HCT116 (cell line): ENCODE results near the gene KCNK1. TPM values are rescaled to one million over a fixed set of nuclear protein-coding genes. Genes with fewer than 3 reads are reported as not detected.

Experiments
- ATAC-seq: fragments of 200-7000 bp; cut with Tn5 transposase; 2 replicates; pipeline ENCODE4 v1.9.1; 2020; ENCODE audit warnings: mild to moderate bottlenecking, moderate library complexity
- BruUV-seq: library from RNA; stranded (reverse); fragments of 400-500 nt; replicated peaks from 2 replicates; lab custom pipeline; 2021; lab: Mats Ljungman, UMichigan
- CTCF ChIA-PET: fragments of 300-600 bp; sonication (Branson Sonifier 250); formaldehyde crosslinking; loops from one replicate; lab custom pipeline; 2021; ENCODE audit warnings: antibody characterized with exemption; lab: Charles Lee
- POLR2A ChIA-PET: fragments of 300-600, 350-600 bp; sonication (Branson Sonifier 250); formaldehyde crosslinking; loops from one replicate; lab custom pipeline; 2021; ENCODE audit warnings: antibody characterized with exemption; lab: Charles Lee
- RAD21 ChIA-PET, 2 experiments: fragments of 300-600 bp; sonication (Branson Sonifier 250); formaldehyde crosslinking; loops; one replicate each; lab custom pipeline; 2023; ENCODE audit warnings: low total read pairs in 2 of 2; ENCODE audit not compliant: uncharacterized antibody in 2 of 2, unreplicated experiment in 2 of 2, low non-redundant PET in 1 of 2; lab: Charles Lee
- DNase-seq: peaks from one replicate; pipeline ENCODE4 v3.0.0-alpha.2; 2010; ENCODE audit warnings: low read depth, low spot score
- H2AFZ ChIP-seq: fragments of 200-600 bp; shearing (Covaris generic), sonication (generic); 2 replicates; pipeline ENCODE4 v1.6.1; 2017; ENCODE audit warnings: low read depth, mixed run types, mixed read lengths, antibody characterized with exemption, low read length; ENCODE audit not compliant: poor library complexity, severe bottlenecking
- H3K27ac ChIP-seq: 2 replicates; pipeline ENCODE4 v1.5.1; 2012; ENCODE audit warnings: low read depth, low read length
- H3K27me3 ChIP-seq: fragments of 200-600 bp; sonication (generic); 2 replicates; pipeline ENCODE4 v1.6.1; 2016; ENCODE audit warnings: mixed run types, low read length, mixed read lengths; ENCODE audit not compliant: insufficient read depth
- H3K36me3 ChIP-seq, 2 experiments: fragments of 200-500 bp in 1 of 2; fragments of 200-600 bp in 1 of 2; sonication (Bioruptor generic) in 1 of 2; sonication (generic) in 1 of 2; 2 replicates each; pipeline versions ENCODE4 v1.5.1 to v1.6.1; 2014 to 2016; ENCODE audit warnings: low read length in 2 of 2, inconsistent platforms in 1 of 2, mixed read lengths in 1 of 2, mixed run types in 1 of 2; ENCODE audit not compliant: insufficient read depth in 2 of 2, control insufficient read depth in 1 of 2
- H3K4me1 ChIP-seq, 2 experiments: fragments of 200-600 bp in 1 of 2; sonication (generic) in 1 of 2; 2 replicates each; pipeline versions ENCODE4 v1.5.1 to v1.6.1; 2012 to 2017; ENCODE audit warnings: low read length in 2 of 2, inconsistent platforms in 1 of 2, mild to moderate bottlenecking in 1 of 2, mixed read lengths in 1 of 2, mixed run types in 1 of 2, moderate library complexity in 1 of 2; ENCODE audit not compliant: insufficient read depth in 2 of 2, control insufficient read depth in 1 of 2
- H3K4me2 ChIP-seq: fragments of 200-600 bp; sonication (generic); 2 replicates; pipeline ENCODE4 v1.6.1; 2017; ENCODE audit warnings: mixed run types, low read length, mixed read lengths
- H3K4me3 ChIP-seq, 2 experiments: fragments of 200-600 bp in 1 of 2; sonication (generic) in 1 of 2; replicated peaks in 1 of 2; 2 replicates each; pipeline ENCODE4 v1.5.1; 2011 to 2016; ENCODE audit warnings: low read length in 2 of 2, control low read depth in 1 of 2, low read depth in 1 of 2, mild to moderate bottlenecking in 1 of 2, mixed read lengths in 1 of 2, mixed run types in 1 of 2
- H3K79me2 ChIP-seq: fragments of 200-600 bp; sonication (generic); 2 replicates; pipeline ENCODE4 v1.6.1; 2017; ENCODE audit warnings: mild to moderate bottlenecking, mixed run types, low read length, moderate library complexity, mixed read lengths; ENCODE audit not compliant: insufficient read depth
- H3K9ac ChIP-seq: fragments of 200-600 bp; sonication (generic); 2 replicates; pipeline ENCODE4 v1.6.1; 2016; ENCODE audit warnings: low read length, mixed read lengths
- H3K9me2 ChIP-seq: fragments of 200-600 bp; sonication (generic), shearing (Covaris generic); 2 replicates; pipeline ENCODE4 v1.6.1; 2017; ENCODE audit warnings: mixed run types, mild to moderate bottlenecking, moderate library complexity; ENCODE audit not compliant: insufficient read depth
- H3K9me3 ChIP-seq, 2 experiments: fragments of 200-500 bp in 1 of 2; fragments of 200-600 bp in 1 of 2; sonication (Bioruptor generic) in 1 of 2; sonication (generic) in 1 of 2; 2 replicates each; pipeline ENCODE4 v1.6.1; 2014 to 2017; ENCODE audit warnings: low read length in 2 of 2, mixed read lengths in 2 of 2, inconsistent platforms in 1 of 2, low read depth in 1 of 2, mild to moderate bottlenecking in 1 of 2, mixed run types in 1 of 2, moderate library complexity in 1 of 2; ENCODE audit not compliant: control insufficient read depth in 1 of 2, insufficient read depth in 1 of 2
- H4K20me1 ChIP-seq: fragments of 200-600 bp; sonication (generic), shearing (Covaris generic); 2 replicates; pipeline ENCODE4 v1.6.1; 2017; ENCODE audit warnings: mixed run types, mild to moderate bottlenecking, moderate library complexity; ENCODE audit not compliant: insufficient read depth
- ATF3 ChIP-seq: IDR thresholded peaks from 2 replicates; pipeline ENCODE4 v1.6.1; 2012
- CEBPB ChIP-seq: IDR thresholded peaks from 2 replicates; pipeline ENCODE4 v1.6.1; 2012; ENCODE audit warnings: low read depth
- CTCF ChIP-seq, 3 experiments: fragments of 200-600 bp in 1 of 3; sonication (generic) in 1 of 3; IDR thresholded peaks in 2 of 3; conservative IDR thresholded peaks in 1 of 3; 2 replicates each; pipeline ENCODE4 v1.5.1; 2012 to 2017; ENCODE audit warnings: low read depth in 2 of 3, low read length in 2 of 3, antibody characterized with exemption in 1 of 3, borderline replicate concordance in 1 of 3, control low read depth in 1 of 3, mild to moderate bottlenecking in 1 of 3, mixed read lengths in 1 of 3, mixed run types in 1 of 3, moderate library complexity in 1 of 3; ENCODE audit not compliant: insufficient read depth in 1 of 3
- EGR1 ChIP-seq: IDR thresholded peaks from 2 replicates; pipeline ENCODE4 v1.6.1; 2012; ENCODE audit warnings: low read depth
- EZH2 ChIP-seq: fragments of 200-600 bp; sonication (generic); IDR thresholded peaks from 2 replicates; pipeline ENCODE4 v1.6.1; 2017; ENCODE audit warnings: antibody characterized with exemption, mixed run types
- EZH2phosphoT487 ChIP-seq: fragments of 200-600 bp; IDR thresholded peaks from 2 replicates; pipeline ENCODE4 v1.6.1; 2018; ENCODE audit warnings: antibody characterized with exemption, borderline replicate concordance
- FOSL1 ChIP-seq: IDR thresholded peaks from 2 replicates; pipeline ENCODE4 v1.6.1; 2012; ENCODE audit warnings: low read depth
- POLR2A ChIP-seq: IDR thresholded peaks from 2 replicates; pipeline ENCODE4 v1.7.0; 2011; ENCODE audit warnings: borderline replicate concordance; ENCODE audit not compliant: insufficient read depth, insufficient read length; ENCODE audit errors: extremely low read depth
- REST ChIP-seq: IDR thresholded peaks from 2 replicates; pipeline ENCODE4 v1.6.1; 2012; ENCODE audit warnings: low read depth
- SP1 ChIP-seq: IDR thresholded peaks from 2 replicates; pipeline ENCODE4 v1.6.1; 2012; ENCODE audit warnings: low read depth
- SRF ChIP-seq: IDR thresholded peaks from 2 replicates; pipeline ENCODE4 v1.6.1; 2012; ENCODE audit warnings: low read depth
- TCF7L2 ChIP-seq: IDR thresholded peaks from 2 replicates; pipeline ENCODE4 v1.7.0; 2011; ENCODE audit warnings: borderline replicate concordance, inconsistent platforms; ENCODE audit not compliant: insufficient read depth, insufficient read length; ENCODE audit errors: extremely low read depth
- ZBTB33 ChIP-seq: IDR thresholded peaks from 2 replicates; pipeline ENCODE4 v1.6.1; 2011; ENCODE audit warnings: mild to moderate bottlenecking, low read length, moderate library complexity; ENCODE audit not compliant: insufficient replicate concordance; ENCODE audit errors: extremely low read depth
- ZNF274 ChIP-seq: fragments of 200-500 bp; sonication (Bioruptor generic); IDR thresholded peaks from 2 replicates; pipeline ENCODE4 v1.6.1; 2014; ENCODE audit warnings: mild to moderate bottlenecking, low read depth, low read length, inconsistent platforms
- intact Hi-C: fragments of 100-400 bp; cut with micrococcal nuclease; formaldehyde crosslinking; loops from 2 replicates; pipeline ENCODE4 v1.10.0; 2022
- total RNA-seq: library from RNA; stranded (reverse); gene quantifications from one replicate; pipeline ENCODE4 v1.2.1, GENCODE V29; 2021; ENCODE audit not compliant: unreplicated experiment

Gene KCNK1
- total RNA-seq, 1 experiment from 2014 or later: 28.4 TPM

- H3K4me1 ChIP-seq: peaks cover 3 to 16% of the 10 kb centered on the region in 2 experiments; a peak in 3 of 4 replicates
- H2AFZ ChIP-seq: no peak overlapping the region
- H3K9ac ChIP-seq: no peak overlapping the region
- no peak overlapping the region for H3K4me2 ChIP-seq
- ChIA-PET RAD21 (no interaction called here), CTCF (no interaction called here), POLR2A (no interaction called here)
- H3K4me3 ChIP-seq: no peak overlapping the region
- TF ChIP-seq EZH2phosphoT487: no peak
- TF ChIP-seq CTCF (IDR thresholded peaks at IDR 0.05 in 2 of 3, conservative IDR thresholded peaks at IDR 0.05 in 1 of 3; ENCODE audit: borderline replicate concordance in 1 of 3, insufficient read depth in 1 of 3, low read depth in 2 of 3, low read length in 2 of 3): no peak
- TF ChIP-seq ATF3: no peak
- no peak for TF ChIP-seq CEBPB
- TF ChIP-seq FOSL1: no peak
- TF ChIP-seq ZBTB33: no peak
- no peak for TF ChIP-seq EZH2
- no peak for TF ChIP-seq SP1
- TF ChIP-seq TCF7L2: no peak
- no peak for TF ChIP-seq ZNF274
- no peak for TF ChIP-seq POLR2A
- TF ChIP-seq SRF: no peak
- no peak for TF ChIP-seq EGR1
- no peak for TF ChIP-seq REST
- H3K9me3 ChIP-seq: no peaks in the 10 kb centered on the region
- ATAC-seq: no peak
- H3K9me2 ChIP-seq: no peaks in the 10 kb centered on the region
- H3K27ac ChIP-seq: no peak overlapping the region
- no peaks in the 10 kb centered on the region for H4K20me1 ChIP-seq
- no peaks in the 10 kb centered on the region for H3K27me3 ChIP-seq
- no TSS peak for BruUV-seq
- intact Hi-C loops: no loop called here
- H3K36me3 ChIP-seq: no peaks in the 10 kb centered on the region
- no peak for DNase-seq
- H3K79me2 ChIP-seq: peaks cover 5% of the 10 kb centered on the region
Measured at GRCh38 chr1:233609926-233610325, 4.0 kb upstream of the KCNK1 start.
